ENCODE results near the gene SLC9A7. TPM values are rescaled to one million over a fixed set of nuclear protein-coding genes. Genes with fewer than 3 reads are reported as not detected.

Gene SLC9A7
- polyA plus RNA-seq, 1 experiment = 21.5 TPM

DNA sequence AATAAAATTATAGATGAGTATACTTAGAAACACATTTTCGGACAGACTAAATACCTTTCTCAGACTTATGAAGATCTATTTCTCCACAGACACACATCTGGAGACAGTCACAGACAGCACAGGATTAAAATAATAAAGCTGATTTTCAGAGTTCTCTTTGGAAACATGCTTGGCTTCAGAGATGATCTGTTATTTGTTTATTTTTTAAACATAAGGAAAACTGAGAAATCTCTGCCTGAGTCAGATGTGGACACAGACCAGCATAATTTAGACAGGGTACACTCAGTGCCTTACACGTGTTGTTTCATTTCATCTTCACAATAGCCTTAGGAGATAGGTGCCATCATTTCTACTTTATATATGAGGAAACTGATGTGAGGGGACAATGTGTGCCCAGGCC, 92.1 kb downstream of the SLC9A7 start:
- POLR2A ChIA-PET = no interaction called here
- TF ChIP-seq, protein P1, sequence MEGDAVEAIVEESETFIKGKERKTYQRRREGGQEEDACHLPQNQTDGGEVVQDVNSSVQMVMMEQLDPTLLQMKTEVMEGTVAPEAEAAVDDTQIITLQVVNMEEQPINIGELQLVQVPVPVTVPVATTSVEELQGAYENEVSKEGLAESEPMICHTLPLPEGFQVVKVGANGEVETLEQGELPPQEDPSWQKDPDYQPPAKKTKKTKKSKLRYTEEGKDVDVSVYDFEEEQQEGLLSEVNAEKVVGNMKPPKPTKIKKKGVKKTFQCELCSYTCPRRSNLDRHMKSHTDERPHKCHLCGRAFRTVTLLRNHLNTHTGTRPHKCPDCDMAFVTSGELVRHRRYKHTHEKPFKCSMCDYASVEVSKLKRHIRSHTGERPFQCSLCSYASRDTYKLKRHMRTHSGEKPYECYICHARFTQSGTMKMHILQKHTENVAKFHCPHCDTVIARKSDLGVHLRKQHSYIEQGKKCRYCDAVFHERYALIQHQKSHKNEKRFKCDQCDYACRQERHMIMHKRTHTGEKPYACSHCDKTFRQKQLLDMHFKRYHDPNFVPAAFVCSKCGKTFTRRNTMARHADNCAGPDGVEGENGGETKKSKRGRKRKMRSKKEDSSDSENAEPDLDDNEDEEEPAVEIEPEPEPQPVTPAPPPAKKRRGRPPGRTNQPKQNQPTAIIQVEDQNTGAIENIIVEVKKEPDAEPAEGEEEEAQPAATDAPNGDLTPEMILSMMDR (IDR thresholded peaks at IDR 0.05; ENCODE audit: insufficient read depth, low read depth, low read length) = no peak
- CTCF ChIA-PET = no interaction called here
- Histone ChIP-seq H3K4me3 (ENCODE audit: low read depth, low read length) (no peak overlapping the region), H3K36me3 (ENCODE audit: control insufficient read depth, insufficient read depth, low read length) (no peaks in the 10 kb centered on the region), H3K27me3 (ENCODE audit: control insufficient read depth, insufficient read depth, low read length) (no peaks in the 10 kb centered on the region)
- no peak for DNase-seq (ENCODE audit: low read depth)

DNA sequence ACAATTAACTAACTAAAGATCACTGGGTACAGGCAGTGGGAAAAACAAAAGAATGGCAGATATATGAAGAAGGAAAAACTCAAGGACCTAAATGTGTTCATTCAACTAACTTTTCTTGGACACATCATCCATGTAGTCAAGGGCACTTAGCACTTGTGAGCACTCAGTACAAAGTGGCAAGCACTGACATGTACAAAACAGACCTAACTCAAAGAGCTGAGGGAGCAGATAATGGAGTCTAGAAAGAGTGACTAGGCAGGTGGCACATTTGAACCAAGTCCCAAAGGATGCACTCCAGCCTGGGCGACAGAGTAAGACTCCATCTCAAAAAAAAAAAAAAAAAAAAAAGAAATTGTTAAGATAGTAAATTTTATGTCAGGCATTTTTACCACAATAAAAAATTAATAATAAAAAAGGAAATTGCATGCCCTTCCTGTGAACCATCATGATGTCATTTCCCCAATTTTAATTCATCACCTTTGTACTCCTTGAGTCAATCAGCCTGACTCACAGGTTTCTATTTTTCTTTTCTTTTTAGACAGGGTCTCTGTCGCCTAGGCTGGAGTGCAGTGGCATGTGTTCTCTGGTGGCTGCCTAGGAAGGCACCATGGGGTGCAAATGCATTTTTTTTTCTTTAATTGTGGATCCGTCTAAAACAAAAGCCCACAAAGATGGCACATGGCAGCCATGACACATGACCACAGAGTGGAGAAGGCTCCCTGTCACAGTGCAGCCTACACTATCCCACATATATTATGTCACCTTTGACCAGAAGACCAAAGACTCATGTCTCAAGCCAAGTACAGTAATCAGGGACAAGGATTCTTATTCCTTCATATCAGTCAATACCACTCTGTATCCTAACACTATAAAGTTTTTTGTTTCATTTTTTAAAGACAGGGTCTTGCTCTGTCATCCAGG, 93.4 kb downstream of the SLC9A7 start:
- CTCF ChIA-PET = no interaction called here
- Histone ChIP-seq H3K4me3 (ENCODE audit: low read depth, low read length) (no peak overlapping the region), H3K36me3 (ENCODE audit: control insufficient read depth, insufficient read depth, low read length) (no peaks in the 10 kb centered on the region), H3K27me3 (ENCODE audit: control insufficient read depth, insufficient read depth, low read length) (no peaks in the 10 kb centered on the region)
- POLR2A ChIA-PET = no interaction called here
- no peak for DNase-seq (ENCODE audit: low read depth)
- TF ChIP-seq, protein P1 (IDR thresholded peaks at IDR 0.05; ENCODE audit: insufficient read depth, low read depth, low read length) = no peak

DNA sequence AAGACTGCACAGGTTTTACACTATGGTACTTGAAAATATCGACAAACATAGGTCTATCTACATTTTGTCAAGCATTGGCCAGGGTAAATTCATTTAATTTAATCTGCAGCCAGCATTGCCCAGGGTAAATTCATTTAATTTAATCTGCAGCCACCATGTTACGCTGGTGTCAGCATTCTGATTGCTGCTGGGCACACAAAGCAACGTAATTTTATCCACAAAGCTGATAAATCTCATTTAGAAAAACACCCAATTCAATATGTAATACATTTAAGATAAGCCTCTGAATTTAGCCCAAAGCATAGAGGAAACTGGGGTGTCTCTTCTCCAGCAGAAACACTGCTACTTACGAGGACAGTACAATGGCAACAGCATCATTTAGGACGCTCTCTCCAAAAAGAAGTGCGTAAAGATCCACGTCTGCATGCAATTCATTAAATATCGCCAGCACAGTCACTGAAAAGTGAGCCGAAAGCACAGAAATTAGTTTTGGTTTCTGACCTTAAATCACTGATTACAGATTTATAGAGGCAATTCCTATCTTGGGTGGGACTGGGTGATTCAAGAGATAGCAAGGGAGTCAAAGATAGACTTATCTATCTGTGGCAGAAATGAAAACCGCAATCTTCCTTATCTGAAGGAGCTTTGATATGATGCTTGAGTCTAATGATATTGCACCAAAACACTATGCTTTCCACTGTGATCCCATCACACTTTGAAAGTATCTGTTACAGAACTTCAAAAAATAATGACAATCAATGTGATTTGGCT, 96.5 kb downstream of the SLC9A7 start:
- no peak for DNase-seq (ENCODE audit: low read depth)
- Histone ChIP-seq H3K27me3 (ENCODE audit: control insufficient read depth, insufficient read depth, low read length) (no peaks in the 10 kb centered on the region), H3K4me3 (ENCODE audit: low read depth, low read length) (no peak overlapping the region), H3K36me3 (ENCODE audit: control insufficient read depth, insufficient read depth, low read length) (no peaks in the 10 kb centered on the region)
- TF ChIP-seq, protein P1 (IDR thresholded peaks at IDR 0.05; ENCODE audit: insufficient read depth, low read depth, low read length) = no peak
- ChIA-PET CTCF (interaction anchor here (1.2 kb wide), 1 partner anchor 21 kb away, joined by 3 read pairs; no protein-coding TSS in a partner anchor), POLR2A (no interaction called here)

DNA sequence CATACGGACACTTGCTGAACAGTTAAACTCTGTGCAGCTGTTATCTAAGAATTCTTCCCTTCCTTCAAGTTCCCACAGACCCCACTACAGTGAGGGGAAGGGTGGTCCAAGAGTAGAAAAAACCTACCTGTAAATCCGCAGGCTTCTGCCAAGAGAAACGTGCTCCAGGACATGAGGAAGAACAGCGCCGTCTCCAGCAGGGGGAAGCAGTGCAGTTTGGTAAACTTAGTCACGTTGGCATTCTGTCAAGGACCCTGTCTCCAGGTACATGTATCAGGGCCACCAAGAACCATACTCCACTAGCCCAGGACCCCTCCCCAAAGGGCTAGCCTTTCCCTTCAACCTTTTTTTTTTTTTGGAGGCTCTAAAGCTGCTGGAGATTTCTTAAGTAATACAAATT, 105.4 kb downstream of the SLC9A7 start:
- H3K36me3 ChIP-seq (ENCODE audit: control insufficient read depth, insufficient read depth, low read length) = no peaks in the 10 kb centered on the region
- DNase-seq (ENCODE audit: low read depth) = no peak
- no peak overlapping the region for H3K4me3 ChIP-seq (ENCODE audit: low read depth, low read length)
- ChIA-PET CTCF (interaction anchor here (1.0 kb wide), 1 partner anchor 11 kb away, joined by 4 read pairs; no protein-coding TSS in a partner anchor), POLR2A (no interaction called here)
- TF ChIP-seq, protein P1 (IDR thresholded peaks at IDR 0.05; ENCODE audit: insufficient read depth, low read depth, low read length) = peak; percentile 20; the same call in 1 of the 2 replicates
- H3K27me3 ChIP-seq (ENCODE audit: control insufficient read depth, insufficient read depth, low read length) = no peaks in the 10 kb centered on the region

Data from BJ (cell line).